ENCODE results near the gene PCDHGA7.
"Not testable (repeated sequence)": the region's sequence is repeated elsewhere in the genome, so short reads cannot be mapped to it uniquely, and the experiment has no call there.

The PCDHGA7 gene

DNA sequence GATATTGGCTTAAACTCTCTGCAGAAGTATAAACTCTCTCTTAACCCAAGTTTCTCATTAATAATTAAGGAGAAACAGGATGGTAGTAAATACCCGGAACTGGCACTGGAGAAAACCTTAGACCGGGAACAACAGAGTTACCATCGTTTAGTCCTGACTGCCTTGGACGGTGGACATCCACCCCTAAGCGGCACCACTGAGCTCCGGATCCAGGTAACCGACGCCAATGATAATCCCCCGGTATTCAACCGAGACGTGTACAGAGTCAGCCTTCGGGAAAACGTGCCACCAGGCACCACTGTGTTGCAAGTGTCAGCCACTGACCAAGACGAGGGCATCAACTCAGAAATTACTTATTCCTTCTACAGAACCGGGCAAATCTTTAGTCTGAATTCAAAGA is 16.1 kb downstream of the PCDHGA7 start:
- no peak for DNase-seq (ENCODE audit: low read depth)

GRCh38 chr5:141399555-141400258 is 17.2 kb downstream of the PCDHGA7 start:
- DNase-seq (ENCODE audit: low read depth): no peak

DNA sequence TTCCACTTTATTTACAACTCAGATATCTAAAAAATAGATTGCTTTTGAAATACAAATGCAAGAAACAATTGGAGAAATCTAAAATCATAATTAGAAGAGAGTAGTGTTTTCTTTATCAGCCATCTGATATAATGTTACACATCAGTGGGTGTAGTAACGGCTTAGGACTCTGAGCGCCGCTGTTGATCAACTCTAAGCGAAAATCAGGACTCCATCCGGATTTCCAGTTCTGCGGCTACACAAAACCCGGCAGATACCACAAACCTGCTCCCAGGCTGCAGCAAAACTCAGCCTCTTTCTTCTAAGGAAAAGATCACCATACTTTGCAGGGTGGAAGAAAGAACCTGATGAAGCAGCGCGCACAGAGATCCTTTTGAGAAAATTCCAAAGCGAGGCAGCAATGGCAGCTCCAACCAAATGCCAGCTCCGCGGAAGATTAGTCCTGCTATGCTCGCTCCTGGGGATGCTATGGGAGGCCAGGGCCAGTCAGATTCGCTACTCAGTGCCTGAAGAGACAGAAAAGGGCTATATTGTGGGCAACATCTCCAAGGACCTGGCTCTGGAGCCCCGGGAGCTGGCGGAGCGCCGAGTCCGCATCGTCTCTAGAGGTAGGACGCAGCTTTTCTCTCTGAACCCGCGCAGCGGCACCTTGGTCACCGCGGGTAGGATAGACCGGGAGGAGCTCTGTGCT is 20.2 kb downstream of the PCDHGA7 start, which contains the start of gene PCDHGA9:
TSS of gene PCDHGA9 (plus strand) at position 226 of the 691 bp plus-strand sequence. CDS start at position 401, 175 bp downstream.
- DNase-seq (ENCODE audit: low read depth): no peak

DNA sequence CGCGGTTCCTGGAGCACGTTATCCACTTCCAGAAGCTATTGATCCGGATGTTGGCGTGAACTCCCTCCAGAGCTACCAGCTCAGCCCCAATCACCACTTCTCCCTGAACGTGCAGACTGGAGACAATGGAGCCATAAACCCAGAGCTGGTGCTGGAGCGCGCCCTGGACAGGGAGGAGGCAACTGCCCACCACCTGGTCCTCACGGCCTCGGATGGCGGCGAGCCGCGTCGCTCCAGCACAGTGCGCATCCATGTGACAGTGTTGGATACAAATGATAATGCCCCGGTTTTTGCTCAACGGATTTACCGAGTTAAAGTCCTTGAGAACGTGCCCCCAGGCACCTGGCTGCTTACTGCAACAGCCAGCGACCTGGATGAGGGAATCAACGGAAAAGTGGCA is 20.8 kb downstream of the PCDHGA7 start:
- no peak for DNase-seq (ENCODE audit: low read depth)

- not testable (repeated sequence) for DNase-seq (ENCODE audit: low read depth)
These were observed 25.4 kb downstream of the PCDHGA7 start, which contains the start of gene PCDHGB6 for GRCh38 chr5:141407790-141408505. TSS of gene PCDHGB6 (plus strand) at chr5:141408021. CDS start at chr5:141408203, 182 bp downstream.

- DNase-seq (ENCODE audit: low read depth): no peak
These were observed 27.2 kb downstream of the PCDHGA7 start for GRCh38 chr5:141409598-141410306.

GRCh38 chr5:141411575-141411974 is 29.0 kb downstream of the PCDHGA7 start:
- DNase-seq (ENCODE audit: low read depth): no peak

DNA sequence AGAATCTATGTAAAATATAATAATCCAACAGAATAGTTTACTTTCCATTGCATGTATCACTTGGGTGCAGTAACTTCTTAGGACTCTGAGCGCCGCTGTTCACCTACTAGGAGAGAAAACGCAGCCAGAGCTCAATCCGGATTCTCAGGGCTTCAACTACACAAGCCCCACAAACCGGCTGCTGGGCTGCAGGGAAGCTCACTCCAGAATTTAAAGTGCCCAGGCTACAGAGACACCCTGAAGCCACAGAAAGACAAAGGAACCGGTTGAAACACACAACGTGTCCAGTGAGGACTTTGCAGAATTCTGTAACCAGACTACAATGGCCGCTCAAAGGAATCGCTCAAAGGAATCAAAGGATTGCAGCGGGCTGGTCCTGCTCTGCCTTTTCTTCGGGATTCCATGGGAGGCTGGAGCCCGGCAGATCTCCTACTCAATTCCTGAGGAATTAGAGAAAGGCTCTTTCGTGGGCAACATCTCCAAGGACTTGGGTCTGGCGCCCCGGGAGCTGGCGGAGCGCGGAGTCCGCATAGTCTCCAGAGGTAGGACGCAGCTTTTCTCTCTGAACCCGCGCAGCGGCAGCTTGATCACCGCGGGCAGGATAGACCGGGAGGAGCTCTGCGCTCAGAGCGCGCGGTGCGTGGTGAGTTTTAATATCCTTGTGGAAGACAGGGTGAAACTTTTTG is 30.5 kb downstream of the PCDHGA7 start, which contains the start of gene PCDHGA10:
TSS of gene PCDHGA10 (plus strand) at position 134 of the 686 bp plus-strand sequence. CDS start at position 323, 189 bp downstream.
- DNase-seq (ENCODE audit: low read depth): no peak

- no peak for DNase-seq (ENCODE audit: low read depth)
These were observed 31.1 kb downstream of the PCDHGA7 start for GRCh38 chr5:141413540-141414069.

DNA sequence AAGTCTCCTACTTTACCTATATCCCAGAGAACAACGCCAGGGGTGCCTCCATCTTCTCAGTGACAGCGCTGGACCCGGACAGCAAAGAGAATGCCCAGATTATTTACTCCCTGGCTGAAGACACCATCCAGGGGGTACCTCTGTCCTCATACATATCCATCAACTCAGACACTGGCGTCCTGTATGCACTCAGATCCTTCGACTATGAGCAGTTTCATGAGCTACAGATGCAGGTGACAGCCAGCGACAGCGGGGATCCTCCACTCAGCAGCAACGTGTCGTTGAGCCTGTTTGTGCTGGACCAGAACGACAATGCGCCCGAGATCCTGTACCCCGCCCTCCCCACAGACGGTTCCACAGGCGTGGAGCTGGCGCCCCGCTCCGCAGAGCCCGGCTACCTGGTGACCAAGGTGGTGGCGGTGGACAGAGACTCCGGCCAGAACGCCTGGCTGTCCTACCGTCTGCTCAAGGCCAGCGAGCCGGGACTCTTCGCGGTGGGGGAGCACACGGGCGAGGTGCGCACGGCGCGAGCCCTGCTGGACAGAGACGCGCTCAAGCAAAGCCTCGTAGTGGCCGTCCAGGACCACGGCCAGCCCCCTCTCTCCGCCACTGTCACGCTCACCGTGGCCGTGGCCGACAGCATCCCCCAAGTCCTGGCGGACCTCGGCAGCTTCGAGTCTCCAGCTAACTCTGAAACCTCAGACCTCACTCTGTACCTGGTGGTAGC is 32.2 kb downstream of the PCDHGA7 start:
- not testable (repeated sequence) for DNase-seq (ENCODE audit: low read depth)

DNA sequence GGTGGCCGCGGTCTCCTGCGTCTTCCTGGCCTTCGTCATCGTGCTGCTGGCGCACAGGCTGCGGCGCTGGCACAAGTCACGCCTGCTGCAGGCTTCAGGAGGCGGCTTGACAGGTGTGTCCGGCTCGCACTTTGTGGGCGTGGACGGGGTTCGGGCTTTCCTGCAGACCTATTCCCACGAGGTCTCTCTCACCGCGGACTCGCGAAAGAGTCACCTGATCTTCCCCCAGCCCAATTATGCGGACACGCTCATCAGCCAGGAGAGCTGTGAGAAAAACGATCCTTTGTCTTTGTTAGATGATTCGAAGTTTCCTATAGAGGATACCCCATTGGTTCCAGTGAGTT is 32.7 kb downstream of the PCDHGA7 start:
- not testable (repeated sequence) for DNase-seq (ENCODE audit: low read depth)

DNA sequence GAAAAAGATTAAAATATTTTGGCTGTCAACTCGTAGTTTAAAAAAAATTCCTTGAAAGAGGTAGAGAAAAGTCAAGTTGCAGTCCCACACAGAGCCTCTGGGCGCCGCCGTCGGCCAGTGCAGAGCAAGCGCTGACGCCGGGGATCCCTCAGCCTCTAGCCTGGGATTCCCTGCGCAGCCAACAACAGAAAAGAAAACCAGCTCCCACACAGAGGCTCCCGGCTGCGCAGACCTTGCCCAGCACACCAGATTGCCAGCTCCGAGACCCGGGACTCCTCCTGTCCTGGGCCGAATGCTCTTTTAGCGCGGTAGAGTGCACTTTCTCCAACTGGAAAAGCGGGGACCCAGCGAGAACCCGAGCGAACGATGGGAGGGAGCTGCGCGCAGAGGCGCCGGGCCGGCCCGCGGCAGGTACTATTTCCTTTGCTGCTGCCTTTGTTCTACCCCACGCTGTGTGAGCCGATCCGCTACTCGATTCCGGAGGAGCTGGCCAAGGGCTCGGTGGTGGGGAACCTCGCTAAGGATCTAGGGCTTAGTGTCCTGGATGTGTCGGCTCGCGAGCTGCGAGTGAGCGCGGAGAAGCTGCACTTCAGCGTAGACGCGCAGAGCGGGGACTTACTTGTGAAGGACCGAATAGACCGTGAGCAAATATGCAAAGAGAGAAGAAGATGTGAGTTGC is 35.1 kb downstream of the PCDHGA7 start, which contains the start of gene PCDHGB7:
TSS of gene PCDHGB7 (plus strand) at position 184 of the 679 bp plus-strand sequence. CDS start at position 367, 183 bp downstream.
- DNase-seq (ENCODE audit: low read depth): not testable (repeated sequence)

GRCh38 chr5:141419074-141419880 is 36.7 kb downstream of the PCDHGA7 start:
- DNase-seq (ENCODE audit: low read depth): no peak

GRCh38 chr5:141420855-141421488 is 38.4 kb downstream of the PCDHGA7 start, which contains the start of gene PCDHGA11:
TSS of gene PCDHGA11 (plus strand) at chr5:141421051. CDS start at chr5:141421228, 177 bp downstream.
- DNase-seq (ENCODE audit: low read depth): no peak

- no peak for DNase-seq (ENCODE audit: low read depth)
These were observed 38.9 kb downstream of the PCDHGA7 start for GRCh38 chr5:141421489-141421855.

- DNase-seq (ENCODE audit: low read depth): no peak
These were observed 40.3 kb downstream of the PCDHGA7 start for GRCh38 chr5:141422742-141423291.

DNA sequence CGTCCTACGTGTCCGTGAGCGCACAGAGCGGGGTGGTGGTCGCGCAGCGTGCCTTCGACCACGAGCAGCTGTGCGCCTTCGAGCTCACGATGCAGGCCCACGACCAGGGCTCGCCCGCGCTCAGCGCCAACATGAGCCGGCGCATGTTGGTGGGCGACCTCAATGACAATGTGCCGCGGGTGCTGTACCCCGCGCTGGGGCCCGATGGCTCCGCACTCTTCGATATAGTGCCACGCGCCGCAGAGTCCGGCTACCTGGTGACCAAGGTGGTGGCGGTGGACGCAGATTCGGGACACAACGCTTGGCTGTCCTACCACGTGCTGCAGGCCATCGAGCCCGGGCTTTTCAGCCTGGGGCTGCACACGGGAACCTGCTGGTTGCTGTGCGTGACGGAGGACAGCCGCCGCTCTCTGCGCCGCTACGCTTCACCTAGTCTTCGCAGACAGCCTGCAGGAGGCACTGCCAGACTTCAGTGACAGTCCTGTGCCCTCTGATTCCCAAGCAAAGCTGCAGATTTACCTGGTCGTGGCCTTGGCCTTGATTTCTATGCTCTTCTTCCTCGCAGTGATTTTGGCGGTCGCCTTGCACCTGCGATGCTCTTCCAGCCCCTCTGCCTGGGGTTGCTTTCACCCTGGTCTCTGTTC is 45.4 kb downstream of the PCDHGA7 start:
- DNase-seq (ENCODE audit: low read depth): no peak

Measured in non-pigmented ciliary epithelial cell (primary cell).